Neural cell (in vitro differentiated cells): Measurements from ENCODE around the gene CDYL.

ENCODE experiments used
- CTCF ChIP-seq: fragments of 450-650 bp; IDR thresholded peaks from 2 replicates; pipeline ENCODE4 v1.5.1; 2014; ENCODE audit warnings: antibody characterized with exemption, mild to moderate bottlenecking, moderate library complexity; ENCODE audit not compliant: poor library complexity, severe bottlenecking
- EP300 ChIP-seq: fragments of 450-650 bp; conservative IDR thresholded peaks from 2 replicates; pipeline ENCODE4 v1.6.1; 2014; ENCODE audit warnings: antibody characterized with exemption, mild to moderate bottlenecking, moderate library complexity; ENCODE audit not compliant: poor library complexity, severe bottlenecking
- EZH2 ChIP-seq: fragments of 200-600, 300-800 bp; shearing (Covaris generic), sonication (generic); IDR thresholded peaks from 2 replicates; pipeline ENCODE4 v1.6.1; 2014; ENCODE audit warnings: antibody characterized with exemption, low read length, borderline replicate concordance, mild to moderate bottlenecking; ENCODE audit not compliant: insufficient read depth, poor library complexity, severe bottlenecking
- MXI1 ChIP-seq: fragments of 450-650 bp; conservative IDR thresholded peaks from 2 replicates; pipeline ENCODE4 v1.6.1; 2014; ENCODE audit warnings: antibody characterized with exemption, mild to moderate bottlenecking; ENCODE audit not compliant: poor library complexity, severe bottlenecking
- POLR2AphosphoS5 ChIP-seq: IDR thresholded peaks from 2 replicates; pipeline ENCODE4 v1.6.1; 2012
- RAD21 ChIP-seq: fragments of 450-650 bp; conservative IDR thresholded peaks from 2 replicates; pipeline ENCODE4 v1.6.1; 2014; ENCODE audit warnings: antibody characterized with exemption, mild to moderate bottlenecking, moderate library complexity
- REST ChIP-seq: IDR thresholded peaks from 2 replicates; pipeline ENCODE4 v1.6.1; 2012; ENCODE audit warnings: borderline replicate concordance
- SMC3 ChIP-seq: fragments of 450-650 bp; conservative IDR thresholded peaks from 2 replicates; pipeline ENCODE4 v1.6.1; 2014; ENCODE audit warnings: antibody characterized with exemption, mild to moderate bottlenecking, moderate library complexity; ENCODE audit not compliant: poor library complexity
- TAF1 ChIP-seq: IDR thresholded peaks from 2 replicates; pipeline ENCODE4 v1.6.1; 2012; ENCODE audit warnings: low read depth

- no peak for TF ChIP-seq EZH2
- no peak for TF ChIP-seq REST
- TF ChIP-seq CTCF = no peak
- TF ChIP-seq MXI1 = no peak
- TF ChIP-seq POLR2AphosphoS5 = no peak
- no peak for TF ChIP-seq SMC3
- TF ChIP-seq EP300 = no peak
- no peak for TF ChIP-seq RAD21
- TF ChIP-seq TAF1 = no peak
These were observed 39.8 kb upstream of the CDYL start for GRCh38 chr6:4736371-4736873.
